GM18868 (cell line): ENCODE results near the gene LSR.

Source experiments
- ATAC-seq: cut with Tn5 transposase; IDR thresholded peaks from one replicate; pipeline ENCODE4 v1.9.1; 2021; ENCODE audit warnings: mild to moderate bottlenecking, moderate library complexity; ENCODE audit not compliant: unreplicated experiment

LSR gene

GRCh38 chr19:35240327-35240726 is 8.5 kb upstream of the LSR start:
- no peak for ATAC-seq

- ATAC-seq, result no peak
Observed at GRCh38 chr19:35241417-35241816, 7.4 kb upstream of the LSR start.

- no peak for ATAC-seq
Observed at GRCh38 chr19:35246466-35247092, 2.2 kb upstream of the LSR start.

GRCh38 chr19:35247526-35248309 is 1.1 kb upstream of the LSR start:
- ATAC-seq, result peak; percentile 23

GRCh38 chr19:35249146-35249847 is 495 bp downstream of the LSR start:
- ATAC-seq, result no peak

GRCh38 chr19:35249848-35250711 is 1.3 kb downstream of the LSR start:
- ATAC-seq, result no peak

GRCh38 chr19:35251456-35251855 is 2.7 kb downstream of the LSR start:
- ATAC-seq, result no peak

GRCh38 chr19:35253316-35254286 is 4.8 kb downstream of the LSR start:
- no peak for ATAC-seq

- ATAC-seq, result no peak
Observed at GRCh38 chr19:35254341-35255297, 5.8 kb downstream of the LSR start.

- no peak for ATAC-seq
Observed at GRCh38 chr19:35256566-35256965, 7.8 kb downstream of the LSR start.

GRCh38 chr19:35257113-35257461 is 8.3 kb downstream of the LSR start:
- no peak for ATAC-seq

GRCh38 chr19:35260694-35261304 is 12.0 kb downstream of the LSR start:
- ATAC-seq, result no peak

GRCh38 chr19:35261356-35262100 is 12.7 kb downstream of the LSR start:
- no peak for ATAC-seq

- ATAC-seq, result no peak
Observed at GRCh38 chr19:35262101-35262761, 13.4 kb downstream of the LSR start.

- no peak for ATAC-seq
Observed at GRCh38 chr19:35264268-35265125, 15.7 kb downstream of the LSR start.
